GM12801 (cell line): Measurements from ENCODE around the gene RAG1.

Experiments used
- TF ChIP-seq, protein P1 (sequence below): IDR thresholded peaks from one replicate; pipeline ENCODE4 v1.5.1; 2011; ENCODE audit warnings: control low read depth; ENCODE audit not compliant: insufficient read length; ENCODE audit errors: extremely low read depth

RAG1 gene

DNA sequence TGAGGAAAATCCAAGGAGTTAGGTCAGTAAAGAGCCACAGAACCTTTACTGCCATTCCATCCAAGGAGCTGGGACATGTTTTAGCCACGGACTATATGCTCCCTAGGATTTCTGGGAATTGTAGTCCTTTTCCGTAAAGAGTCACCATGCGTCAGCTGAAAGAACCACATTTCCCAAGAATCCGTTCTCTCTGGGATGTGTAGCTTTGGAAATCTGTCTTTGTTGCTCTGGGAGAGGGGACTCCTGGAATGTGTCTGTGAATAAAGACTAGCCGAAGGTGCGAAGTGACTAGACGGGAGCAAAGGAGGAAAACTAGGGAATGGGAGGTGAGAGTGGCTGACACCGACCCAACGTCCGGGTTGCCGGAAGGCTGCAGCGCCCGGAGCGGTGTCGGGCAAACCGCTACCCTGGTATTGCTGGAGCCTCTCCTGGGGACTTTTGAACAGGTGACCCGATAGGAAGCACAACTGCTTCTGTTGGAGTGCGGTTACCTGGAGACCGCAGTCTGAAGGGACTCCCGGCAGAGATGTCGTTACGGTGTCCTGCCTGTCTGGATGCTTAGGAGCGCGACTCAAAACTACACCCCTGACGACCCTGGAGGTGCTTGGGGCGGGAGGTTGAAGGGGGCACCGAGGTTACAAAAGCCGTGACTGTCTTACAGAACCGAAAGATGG lies 26.6 kb downstream of the RAG1 start, which contains the start of gene IFTAP:
Gene IFTAP (plus strand): TSS at position 187 of the 674 bp plus-strand sequence. CDS start 15,602 bp downstream, outside the sequence.
- TF ChIP-seq, protein P1, sequence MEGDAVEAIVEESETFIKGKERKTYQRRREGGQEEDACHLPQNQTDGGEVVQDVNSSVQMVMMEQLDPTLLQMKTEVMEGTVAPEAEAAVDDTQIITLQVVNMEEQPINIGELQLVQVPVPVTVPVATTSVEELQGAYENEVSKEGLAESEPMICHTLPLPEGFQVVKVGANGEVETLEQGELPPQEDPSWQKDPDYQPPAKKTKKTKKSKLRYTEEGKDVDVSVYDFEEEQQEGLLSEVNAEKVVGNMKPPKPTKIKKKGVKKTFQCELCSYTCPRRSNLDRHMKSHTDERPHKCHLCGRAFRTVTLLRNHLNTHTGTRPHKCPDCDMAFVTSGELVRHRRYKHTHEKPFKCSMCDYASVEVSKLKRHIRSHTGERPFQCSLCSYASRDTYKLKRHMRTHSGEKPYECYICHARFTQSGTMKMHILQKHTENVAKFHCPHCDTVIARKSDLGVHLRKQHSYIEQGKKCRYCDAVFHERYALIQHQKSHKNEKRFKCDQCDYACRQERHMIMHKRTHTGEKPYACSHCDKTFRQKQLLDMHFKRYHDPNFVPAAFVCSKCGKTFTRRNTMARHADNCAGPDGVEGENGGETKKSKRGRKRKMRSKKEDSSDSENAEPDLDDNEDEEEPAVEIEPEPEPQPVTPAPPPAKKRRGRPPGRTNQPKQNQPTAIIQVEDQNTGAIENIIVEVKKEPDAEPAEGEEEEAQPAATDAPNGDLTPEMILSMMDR: no peak

DNA sequence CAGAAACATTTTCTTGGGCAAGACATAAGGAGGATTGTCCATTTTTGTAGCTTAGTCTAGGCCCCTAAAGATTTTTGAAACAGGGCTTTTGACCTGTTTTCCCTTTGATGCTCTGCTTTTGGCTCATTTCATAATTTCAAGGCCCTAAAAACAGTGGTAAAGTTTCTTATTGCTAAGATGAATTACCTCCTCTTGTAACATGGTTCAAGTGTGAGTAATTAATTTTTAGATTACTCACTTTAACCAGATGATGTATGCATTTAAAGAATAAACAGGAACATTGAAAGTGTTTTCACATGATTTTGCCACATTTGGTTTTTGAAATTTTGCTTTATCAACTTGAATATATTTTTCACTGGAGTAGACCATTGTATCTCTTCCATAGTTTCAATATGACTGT lies 29.1 kb downstream of the RAG1 start:
- TF ChIP-seq, protein P1: no peak

DNA sequence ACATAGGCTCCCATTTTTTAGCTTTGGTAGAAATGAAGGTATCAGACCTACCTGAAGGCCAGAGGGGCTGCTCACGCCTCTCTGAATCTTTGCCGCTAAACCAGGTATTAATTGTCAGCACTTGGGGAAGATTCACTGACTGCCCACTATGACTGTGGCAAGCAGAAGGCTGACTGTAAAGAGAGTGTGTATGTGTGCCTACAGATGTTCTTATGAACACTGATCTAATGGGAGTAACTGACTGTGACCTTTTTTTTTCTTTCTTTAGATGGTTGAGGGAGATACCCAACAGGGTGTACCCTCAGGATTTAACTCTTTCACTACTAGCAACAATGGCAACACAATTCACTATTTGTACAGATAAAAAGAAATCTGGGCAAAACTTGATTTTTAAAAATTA lies 30.2 kb downstream of the RAG1 start, which contains the start of gene RAG2:
Gene RAG2 (minus strand): TSS at position 186 of the 400 bp plus-strand sequence. CDS start 4,068 bp downstream, outside the sequence.
- TF ChIP-seq, protein P1: no peak

DNA sequence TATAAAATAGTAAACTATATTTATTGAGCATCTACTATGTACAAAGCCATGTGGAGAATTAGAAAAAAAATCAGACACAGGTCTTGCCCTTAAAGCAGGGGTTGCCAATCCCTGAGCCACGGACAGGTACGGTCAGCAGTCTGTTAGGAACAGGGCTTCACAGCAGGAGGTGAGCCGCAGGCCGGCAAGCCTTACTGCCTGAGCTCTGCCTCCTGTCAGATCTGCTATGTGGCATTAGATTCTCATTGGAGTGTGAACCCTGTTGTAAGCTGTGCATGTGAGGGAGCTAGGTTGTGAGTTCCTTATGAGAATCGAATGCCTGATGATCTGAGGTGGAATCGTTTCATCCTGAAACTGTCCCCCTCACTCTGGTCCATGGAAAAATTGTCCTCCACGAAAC lies 32.4 kb downstream of the RAG1 start:
- TF ChIP-seq, protein P1: no peak

DNA sequence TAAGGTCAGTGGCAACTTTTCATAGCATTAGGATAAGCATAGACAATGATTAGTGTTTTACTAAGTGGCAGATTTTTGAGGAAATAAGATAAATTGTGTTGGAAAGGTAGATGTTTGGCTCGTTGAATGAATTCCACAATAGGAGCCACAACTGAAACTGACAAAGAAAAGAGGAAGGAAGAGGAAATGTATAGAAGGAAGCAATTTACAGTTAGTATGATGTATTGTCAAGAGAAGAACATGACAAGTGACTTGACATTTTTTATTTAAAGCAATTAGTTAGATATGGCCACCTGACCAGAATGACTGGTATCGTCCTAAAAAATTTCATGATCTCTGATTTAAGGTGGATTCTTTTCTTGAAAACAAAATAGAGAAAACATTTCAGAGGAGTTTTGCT lies 33.3 kb downstream of the RAG1 start:
- TF ChIP-seq, protein P1: no peak

DNA sequence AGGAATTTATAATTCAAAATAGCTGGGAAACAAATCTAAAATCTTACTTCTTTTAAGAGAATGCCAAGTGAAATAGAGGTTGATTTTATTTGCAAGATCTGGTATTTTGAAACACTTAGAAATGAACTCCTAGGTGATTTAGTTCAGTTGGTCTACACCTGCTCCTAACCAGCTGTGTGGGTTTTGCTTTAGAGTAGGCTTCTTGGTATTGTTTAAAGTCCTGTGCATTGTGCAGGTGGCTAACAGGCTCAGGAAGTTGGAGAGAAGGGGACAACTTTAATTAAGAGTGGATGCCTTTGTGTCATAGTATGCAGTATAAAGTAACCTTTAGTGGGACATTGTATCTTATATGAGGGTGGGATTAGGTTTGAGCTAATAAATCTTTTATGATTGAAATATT lies 34.3 kb downstream of the RAG1 start:
- TF ChIP-seq, protein P1: no peak

DNA sequence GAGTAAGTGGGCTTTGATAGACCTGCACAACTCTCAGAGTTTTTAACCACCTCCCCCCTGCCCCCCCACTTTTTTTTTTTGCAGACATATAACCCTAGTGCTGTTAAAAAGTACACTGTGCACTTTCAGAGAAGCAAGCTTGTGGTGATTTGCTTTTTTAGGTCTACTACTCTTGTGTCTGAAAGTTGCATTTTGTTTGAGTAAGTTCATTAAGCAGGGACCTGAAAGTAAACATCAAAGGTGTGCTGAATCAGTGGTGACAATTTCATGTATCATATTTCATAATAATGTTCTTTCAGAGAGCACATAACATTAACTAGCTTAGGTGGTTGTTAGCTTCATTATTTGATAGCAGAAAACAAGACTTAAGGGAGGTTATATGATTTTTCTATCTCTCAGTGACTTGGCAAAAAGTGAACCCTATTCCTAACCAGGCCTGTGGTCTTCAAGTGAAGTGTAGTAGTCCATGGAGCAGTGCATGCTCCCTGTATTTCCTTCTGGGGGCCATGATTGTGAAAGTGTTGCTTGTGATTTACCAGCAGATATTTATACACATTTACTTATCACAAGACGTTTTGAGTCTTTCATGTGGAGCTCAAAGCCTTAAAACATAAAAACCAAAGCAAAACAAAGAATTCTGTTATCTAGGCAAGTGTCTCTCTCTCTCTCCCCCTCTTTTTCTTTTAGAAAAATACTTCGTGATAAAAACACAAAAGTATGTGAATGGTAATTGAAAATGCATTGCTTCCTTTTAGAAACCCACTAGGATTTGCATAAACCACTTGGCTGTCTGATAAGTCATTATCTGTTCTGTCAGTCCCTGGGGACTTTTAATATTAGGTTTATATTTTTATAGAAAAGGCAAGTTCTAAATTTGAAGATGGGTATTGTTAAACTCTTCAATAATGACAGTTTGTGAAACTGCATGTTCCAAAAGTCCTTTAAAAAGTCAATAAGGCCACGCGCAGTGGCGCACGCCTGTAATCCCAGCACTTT lies 37.7 kb downstream of the RAG1 start:
- TF ChIP-seq, protein P1: no peak
